Liver (tissue), 9 donors: ENCODE data around the gene SCN4A. TPM values are rescaled to one million over a fixed set of nuclear protein-coding genes. Genes with fewer than 3 reads are reported as not detected.
"Not testable (repeated sequence)": the region's sequence is repeated elsewhere in the genome, so short reads cannot be mapped to it uniquely, and the experiment has no call there.

ENCODE experiments used
- DNase-seq: peaks from one replicate; pipeline ENCODE4 v3.0.0-alpha.2; 2017; ENCODE audit warnings: low spot score
- H3K27ac ChIP-seq, 2 donors: one replicate each; pipeline ENCODE4 v1.7.0; 2013; ENCODE audit warnings: inconsistent platforms in 2 of 2, low read length in 2 of 2, control low read depth in 1 of 2, low read depth in 1 of 2, mild to moderate bottlenecking in 1 of 2
- H3K27me3 ChIP-seq, 4 donors: one replicate each; pipeline versions ENCODE4 v1.6.1 to v1.7.0; 2013; ENCODE audit warnings: low read length in 3 of 4, inconsistent platforms in 1 of 4, mild to moderate bottlenecking in 1 of 4, moderate library complexity in 1 of 4; ENCODE audit not compliant: control insufficient read depth in 4 of 4, insufficient read depth in 4 of 4
- H3K36me3 ChIP-seq, 4 donors: one replicate each; pipeline versions ENCODE4 v1.6.1 to v1.7.0; 2013; ENCODE audit warnings: low read length in 3 of 4, mild to moderate bottlenecking in 3 of 4, low read depth in 1 of 4, moderate library complexity in 1 of 4; ENCODE audit not compliant: control insufficient read depth in 4 of 4, insufficient read depth in 3 of 4
- H3K4me1 ChIP-seq, 4 donors: one replicate each; pipeline versions ENCODE4 v1.6.1 to v1.7.0; 2013; ENCODE audit warnings: low read length in 3 of 4, mild to moderate bottlenecking in 3 of 4, moderate library complexity in 1 of 4; ENCODE audit not compliant: control insufficient read depth in 4 of 4, insufficient read depth in 4 of 4
- H3K4me3 ChIP-seq, 3 donors: one replicate each; pipeline versions ENCODE4 v1.6.1 to v1.7.0; 2013; ENCODE audit warnings: low read length in 3 of 3, control low read depth in 1 of 3, low read depth in 1 of 3, mild to moderate bottlenecking in 1 of 3
- H3K9ac ChIP-seq, 2 donors: one replicate each; pipeline ENCODE4 v1.7.0; 2013; ENCODE audit warnings: low read length in 2 of 2, mild to moderate bottlenecking in 2 of 2, moderate library complexity in 2 of 2, control low read depth in 1 of 2, low read depth in 1 of 2
- H3K9me3 ChIP-seq, 4 donors: one replicate each; pipeline versions ENCODE4 v1.6.1 to v1.7.0; 2013; ENCODE audit warnings: low read length in 3 of 4; ENCODE audit not compliant: control insufficient read depth in 4 of 4
- ATF3 ChIP-seq: IDR thresholded peaks from 2 replicates; pipeline ENCODE4 v1.6.1; 2016; ENCODE audit warnings: antibody characterized with exemption
- CTCF ChIP-seq: fragments of 150-350 bp; IDR thresholded peaks from 2 replicates; pipeline ENCODE4 v1.5.1; 2017; ENCODE audit warnings: improper control_type of control experiment, low read depth, low read length; ENCODE audit not compliant: missing input control
- EGR1 ChIP-seq, 2 donors: IDR thresholded peaks; 2 replicates each; pipeline ENCODE4 v1.6.1; 2016 to 2018; ENCODE audit warnings: antibody characterized with exemption in 2 of 2, low read depth in 2 of 2
- FOXA1 ChIP-seq: IDR thresholded peaks from 2 replicates; pipeline ENCODE4 v1.6.1; 2016; ENCODE audit warnings: antibody characterized with exemption
- FOXA2 ChIP-seq: IDR thresholded peaks from 2 replicates; pipeline ENCODE4 v1.6.1; 2016; ENCODE audit warnings: antibody characterized with exemption
- GABPA ChIP-seq, 2 donors: IDR thresholded peaks in 1 of 2; conservative IDR thresholded peaks in 1 of 2; 2 replicates each; pipeline ENCODE4 v1.6.1; 2016; ENCODE audit warnings: antibody characterized with exemption in 2 of 2, mild to moderate bottlenecking in 1 of 2, moderate library complexity in 1 of 2
- HNF4A ChIP-seq, 2 donors: conservative IDR thresholded peaks; 2 replicates each; pipeline ENCODE4 v1.6.1; 2016; ENCODE audit warnings: antibody characterized with exemption in 2 of 2, mild to moderate bottlenecking in 2 of 2
- HNF4G ChIP-seq: IDR thresholded peaks from 2 replicates; pipeline ENCODE4 v1.6.1; 2016; ENCODE audit warnings: antibody characterized with exemption
- MAX ChIP-seq: IDR thresholded peaks from 2 replicates; pipeline ENCODE4 v1.6.1; 2016; ENCODE audit warnings: antibody characterized with exemption
- NR2F2 ChIP-seq: IDR thresholded peaks from 2 replicates; pipeline ENCODE4 v1.6.1; 2016; ENCODE audit warnings: antibody characterized with exemption
- RAD21 ChIP-seq, 2 donors: IDR thresholded peaks; 2 replicates each; pipeline ENCODE4 v1.6.1; 2016; ENCODE audit warnings: antibody characterized with exemption in 2 of 2, mild to moderate bottlenecking in 2 of 2
- REST ChIP-seq: IDR thresholded peaks from 2 replicates; pipeline ENCODE4 v1.6.1; 2016; ENCODE audit warnings: antibody characterized with exemption, mild to moderate bottlenecking
- SP1 ChIP-seq: IDR thresholded peaks from 2 replicates; pipeline ENCODE4 v1.6.1; 2018; ENCODE audit warnings: antibody characterized with exemption, mild to moderate bottlenecking
- TAF1 ChIP-seq: conservative IDR thresholded peaks from 2 replicates; pipeline ENCODE4 v1.6.1; 2016; ENCODE audit warnings: antibody characterized with exemption, mild to moderate bottlenecking
- YY1 ChIP-seq: IDR thresholded peaks from 2 replicates; pipeline ENCODE4 v1.6.1; 2016; ENCODE audit warnings: antibody characterized with exemption, mild to moderate bottlenecking
- ZBTB33 ChIP-seq: IDR thresholded peaks from 2 replicates; pipeline ENCODE4 v1.6.1; 2016; ENCODE audit warnings: antibody characterized with exemption
- WGBS: extraction: QIAGEN DNeasy Blood & Tissue Kit; methylation state at CpG from one replicate; pipeline ENCODE4 v1.1.7; 2013; 5-methylcytosine and 5-hydroxymethylcytosine counted together
- polyA plus RNA-seq, 2 donors: library from polyadenylated mRNA; stranded (reverse) in 1 of 2; unstranded in 1 of 2; fragments of 200-250 nt in 1 of 2; fragments of >200 nt in 1 of 2; fragmentation: Nextera tagmentation in 1 of 2; extraction: Ambion mirVana in 1 of 2; gene quantifications; one replicate each; pipeline versions ENCODE4 v1.2.1 to v1.2.3, GENCODE V29; 2013 to 2015
- total RNA-seq, 2 donors: library from RNA; depleted of rRNA; stranded (reverse); fragments of >200 nt; gene quantifications; one replicate each; pipeline ENCODE4 v1.2.3, GENCODE V29; 2014
- donor health status: healthy.
- donor health status: healthy.
- donor health status: healthy.
- donor health status: healthy.
- donor health status: healthy.

Gene SCN4A
- total and polyA plus RNA-seq, 4 donors, result 0.04 to 1.3 (median 0.43) TPM

- 90% methylated on average over 2 of the region's 2 CpGs for WGBS
- H3K36me3 ChIP-seq, result no peaks in the 10 kb centered on the region
- no peak overlapping the region for H3K9ac ChIP-seq
- no peak overlapping the region for H3K4me3 ChIP-seq
- TF ChIP-seq SP1, result no peak
- no peak for TF ChIP-seq FOXA2
- TF ChIP-seq TAF1, result no peak
- no peak for TF ChIP-seq REST
- no peak for TF ChIP-seq RAD21 (IDR thresholded peaks at IDR 0.05)
- TF ChIP-seq GABPA (IDR thresholded peaks at IDR 0.05 in 1 of 2, conservative IDR thresholded peaks at IDR 0.05 in 1 of 2), result no peak
- no peak for TF ChIP-seq HNF4A (conservative IDR thresholded peaks at IDR 0.05)
- no peak for TF ChIP-seq MAX
- H3K27me3 ChIP-seq, result no peaks in the 10 kb centered on the region
- no peak for DNase-seq
- H3K27ac ChIP-seq, result no peak overlapping the region
- H3K9me3 ChIP-seq, result no peaks in the 10 kb centered on the region
- H3K4me1 ChIP-seq, result peaks cover 0 to 5% (median 2%) of the 10 kb centered on the region in 4 donors
Measured at GRCh38 chr17:63926164-63926563, 46.6 kb downstream of the SCN4A start.

GRCh38 chr17:63925615-63926014 is 47.1 kb downstream of the SCN4A start:
- no peaks in the 10 kb centered on the region for H3K9me3 ChIP-seq
- H3K27ac ChIP-seq, result no peak overlapping the region
- WGBS, result 87% methylated on average over 5 of the region's 5 CpGs
- no peaks in the 10 kb centered on the region for H3K36me3 ChIP-seq
- no peak overlapping the region for H3K4me3 ChIP-seq
- TF ChIP-seq REST (no peak), HNF4A (conservative IDR thresholded peaks at IDR 0.05) (no peak), SP1 (no peak), ATF3 (no peak), EGR1 (IDR thresholded peaks at IDR 0.05; ENCODE audit: low read depth in 2 of 2) (no peak), CTCF (no peak), RAD21 (IDR thresholded peaks at IDR 0.05) (no peak), HNF4G (no peak), FOXA1 (no peak), MAX (no peak), YY1 (no peak), ZBTB33 (no peak), NR2F2 (no peak), TAF1 (no peak)
- no peak for DNase-seq
- H3K9ac ChIP-seq, result no peak overlapping the region
- peaks cover 0 to 3% (median under 1%) of the 10 kb centered on the region in 4 donors for H3K4me1 ChIP-seq
- H3K27me3 ChIP-seq, result no peaks in the 10 kb centered on the region

GRCh38 chr17:63922402-63922801 is 50.3 kb downstream of the SCN4A start:
- H3K9ac ChIP-seq, H3K4me3 ChIP-seq, H3K27ac ChIP-seq, H3K36me3 ChIP-seq, H3K27me3 ChIP-seq, H3K9me3 ChIP-seq, H3K4me1 ChIP-seq, DNase-seq: not testable (repeated sequence)
- 79% methylated on average over 9 of the region's 9 CpGs for WGBS
